ENCODE measurements around the gene AOC1. TPM values are rescaled to one million over a fixed set of nuclear protein-coding genes. Genes with fewer than 3 reads are reported as not detected.

AOC1 gene
- total RNA-seq, 1 donor from 2014 or later = 0.64 TPM

DNA sequence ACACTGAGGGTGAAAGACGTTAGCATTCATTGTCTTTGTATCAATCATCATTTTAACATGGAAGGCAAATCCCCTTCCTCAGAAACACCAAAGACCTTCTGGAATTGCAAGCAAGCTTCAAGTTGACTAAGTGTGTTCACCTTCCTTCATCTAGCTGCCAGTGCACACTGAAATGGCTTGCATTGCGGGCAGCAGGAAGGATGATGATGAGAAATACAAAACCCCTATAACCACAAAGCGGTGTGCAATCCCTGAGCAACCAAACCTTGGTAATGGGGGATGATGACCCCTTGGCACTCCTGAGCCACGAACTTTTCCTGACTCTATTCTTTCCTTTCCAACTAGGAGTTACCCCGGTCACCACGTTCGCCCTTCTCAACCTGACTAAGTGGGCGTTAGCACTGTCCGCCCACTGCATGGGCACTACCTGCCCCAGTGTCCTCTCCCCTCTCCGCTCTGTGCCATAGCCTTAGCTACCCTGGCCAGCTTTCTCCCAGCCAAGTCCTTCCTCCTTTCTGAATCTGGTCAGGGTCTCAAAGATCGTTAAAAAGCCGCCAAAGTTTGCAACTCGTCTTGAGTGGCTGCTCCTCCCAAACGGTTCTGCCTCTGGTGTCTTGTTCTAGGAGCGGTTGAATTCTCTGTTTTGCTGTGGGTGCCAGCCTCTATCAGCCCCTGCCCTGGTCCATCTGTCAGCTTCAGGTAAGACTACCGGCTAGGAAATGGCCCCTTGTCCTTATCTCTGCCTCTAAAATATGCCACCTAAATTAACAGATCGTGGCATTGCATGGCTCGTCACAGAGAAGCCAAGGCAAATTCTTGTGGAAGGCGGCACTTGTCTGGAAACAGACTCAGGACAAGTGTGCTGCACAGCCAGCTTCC lies 586 bp upstream of the AOC1 start:
- intact Hi-C loops (cut with DNase I) = no loop called here
- no peak for DNase-seq

DNA sequence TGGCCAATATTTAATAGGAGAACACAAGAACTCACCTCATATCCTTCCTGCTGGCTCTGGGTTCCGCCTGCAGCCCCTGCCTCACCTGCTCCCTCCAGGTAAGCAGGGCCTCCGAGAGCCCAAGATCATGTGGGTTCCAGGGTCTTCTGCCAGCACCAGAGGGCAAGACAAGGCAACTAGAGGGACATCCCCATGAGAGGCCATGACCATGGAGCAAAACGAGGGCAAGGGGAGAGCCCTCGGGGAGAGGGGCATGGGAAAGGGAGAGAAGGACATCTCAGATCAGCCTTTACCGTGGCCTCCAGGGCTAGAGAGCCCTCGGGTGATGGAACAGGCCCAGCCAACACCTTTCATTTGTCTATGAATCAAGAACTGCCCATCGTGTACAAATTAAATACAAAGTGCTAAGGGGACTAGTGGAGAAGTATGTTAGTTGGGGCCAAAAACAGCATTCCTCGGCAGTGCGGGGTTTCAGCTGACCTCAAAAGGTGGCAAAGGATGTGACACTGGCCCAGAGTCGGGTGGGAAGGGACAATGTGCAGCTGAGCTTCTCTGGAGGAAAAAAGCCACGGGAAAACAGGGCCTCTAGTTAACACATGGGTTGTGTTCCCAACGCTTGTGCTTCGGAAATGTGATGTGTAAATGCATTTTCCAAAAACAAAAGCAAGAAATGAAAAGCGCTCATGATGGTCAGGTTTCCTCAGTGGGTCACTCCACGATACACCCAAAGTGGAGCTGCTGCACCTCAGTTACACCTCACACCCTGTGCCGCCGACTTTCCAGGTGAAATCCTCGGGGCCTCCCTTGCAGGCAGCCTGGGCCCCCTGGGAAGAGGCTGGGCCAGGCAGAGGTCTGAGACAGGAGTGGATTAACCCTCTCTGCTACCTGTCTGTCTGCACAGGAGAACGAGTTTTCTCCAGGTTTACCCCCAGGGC lies 2.0 kb downstream of the AOC1 start:
- no peaks in the 10 kb centered on the region for H3K9me3 ChIP-seq
- no peaks in the 10 kb centered on the region for H3K36me3 ChIP-seq
- H3K27me3 ChIP-seq = peaks cover 17% of the 10 kb centered on the region
- H3K4me1 ChIP-seq = no peaks in the 10 kb centered on the region
- TF ChIP-seq, protein P1, sequence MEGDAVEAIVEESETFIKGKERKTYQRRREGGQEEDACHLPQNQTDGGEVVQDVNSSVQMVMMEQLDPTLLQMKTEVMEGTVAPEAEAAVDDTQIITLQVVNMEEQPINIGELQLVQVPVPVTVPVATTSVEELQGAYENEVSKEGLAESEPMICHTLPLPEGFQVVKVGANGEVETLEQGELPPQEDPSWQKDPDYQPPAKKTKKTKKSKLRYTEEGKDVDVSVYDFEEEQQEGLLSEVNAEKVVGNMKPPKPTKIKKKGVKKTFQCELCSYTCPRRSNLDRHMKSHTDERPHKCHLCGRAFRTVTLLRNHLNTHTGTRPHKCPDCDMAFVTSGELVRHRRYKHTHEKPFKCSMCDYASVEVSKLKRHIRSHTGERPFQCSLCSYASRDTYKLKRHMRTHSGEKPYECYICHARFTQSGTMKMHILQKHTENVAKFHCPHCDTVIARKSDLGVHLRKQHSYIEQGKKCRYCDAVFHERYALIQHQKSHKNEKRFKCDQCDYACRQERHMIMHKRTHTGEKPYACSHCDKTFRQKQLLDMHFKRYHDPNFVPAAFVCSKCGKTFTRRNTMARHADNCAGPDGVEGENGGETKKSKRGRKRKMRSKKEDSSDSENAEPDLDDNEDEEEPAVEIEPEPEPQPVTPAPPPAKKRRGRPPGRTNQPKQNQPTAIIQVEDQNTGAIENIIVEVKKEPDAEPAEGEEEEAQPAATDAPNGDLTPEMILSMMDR (IDR thresholded peaks at IDR 0.05) = no peak
- intact Hi-C loops (cut with DNase I) = no loop called here
- H3K4me3 ChIP-seq = no peak overlapping the region
- DNase-seq (no peak), ATAC-seq (no peak)
- H3K27ac ChIP-seq = no peak overlapping the region

More for the DNA sequence above, 586 bp upstream of the AOC1 start:
- no peak overlapping the region for H3K4me3 ChIP-seq
- no peaks in the 10 kb centered on the region for H3K4me1 ChIP-seq
- no peaks in the 10 kb centered on the region for H3K36me3 ChIP-seq
- ATAC-seq = no peak
- no peak overlapping the region for H3K27ac ChIP-seq
- H3K27me3 ChIP-seq = peaks cover 17% of the 10 kb centered on the region
- H3K9me3 ChIP-seq = no peaks in the 10 kb centered on the region
- TF ChIP-seq, protein P1 (IDR thresholded peaks at IDR 0.05) = no peak

DNA sequence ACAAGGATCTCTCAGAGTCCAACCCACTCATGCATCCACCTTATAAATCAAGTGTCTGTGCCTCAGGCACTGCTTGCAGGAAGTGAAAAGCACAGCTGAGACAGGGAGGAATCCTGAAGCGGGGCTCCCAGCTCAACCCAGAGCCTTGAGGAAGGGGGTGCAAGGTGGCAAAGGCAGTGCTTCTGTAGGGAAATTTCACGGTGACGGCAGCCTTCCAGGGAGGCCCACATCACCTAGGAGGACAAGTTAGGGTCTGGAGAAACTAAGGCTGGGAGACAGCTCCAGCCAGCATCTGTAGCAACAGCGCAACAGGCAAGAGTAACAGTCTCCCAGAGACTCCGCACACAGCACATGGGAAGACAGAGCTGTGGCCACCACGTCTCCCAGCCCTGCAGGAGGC lies 2.7 kb downstream of the AOC1 start:
- Histone ChIP-seq H3K36me3 (no peaks in the 10 kb centered on the region), H3K27me3 (peaks cover 17% of the 10 kb centered on the region), H3K4me1 (no peaks in the 10 kb centered on the region), H3K9me3 (no peaks in the 10 kb centered on the region), H3K27ac (no peak overlapping the region), H3K4me3 (no peak overlapping the region)
- TF ChIP-seq, protein P1 (IDR thresholded peaks at IDR 0.05) = no peak
- ATAC-seq (no peak), DNase-seq (peak; percentile 7)
- intact Hi-C loops (cut with DNase I) = no loop called here

DNA sequence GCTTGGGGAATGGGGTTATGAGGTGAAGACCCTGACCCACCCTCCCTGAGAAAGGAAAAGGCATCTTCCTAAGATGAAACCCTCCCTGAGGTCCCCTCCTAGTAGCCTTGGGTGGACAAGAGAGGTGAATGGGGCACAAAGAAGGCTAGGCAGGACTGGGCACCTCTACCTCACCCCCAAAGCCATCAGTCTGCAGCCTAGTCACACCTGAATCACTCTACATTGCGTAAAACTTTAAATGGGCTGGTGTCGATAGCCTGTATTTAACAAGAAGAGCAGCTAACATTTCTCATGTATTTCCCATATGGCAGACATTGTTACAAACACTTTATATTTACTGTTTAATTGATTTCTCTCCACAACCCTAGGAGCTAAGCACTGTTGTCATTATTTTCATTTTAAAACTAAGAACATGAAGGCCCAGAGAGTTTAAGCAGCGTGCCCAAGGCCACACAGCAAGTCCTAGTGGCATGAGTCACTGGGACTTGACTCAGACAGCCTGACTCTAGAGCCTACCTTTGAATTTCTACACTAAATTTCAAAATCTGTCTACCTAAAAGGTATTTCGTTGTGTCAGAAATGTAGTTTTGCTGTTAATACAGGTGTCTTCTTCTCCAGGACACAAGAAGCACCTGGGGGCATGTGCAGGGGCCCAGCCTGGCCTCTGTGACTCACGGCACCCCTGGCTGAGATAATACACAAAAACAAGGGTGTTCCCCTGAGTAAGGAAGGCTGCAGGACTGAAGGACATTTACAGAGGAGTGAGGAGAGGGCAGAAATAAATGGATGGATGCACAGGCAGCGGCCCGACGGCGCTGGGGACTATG lies 3.4 kb downstream of the AOC1 start:
- H3K27ac ChIP-seq = no peak overlapping the region
- no peak for ATAC-seq
- peaks cover 13% of the 10 kb centered on the region for H3K27me3 ChIP-seq
- TF ChIP-seq, protein P1 (IDR thresholded peaks at IDR 0.05) = no peak
- H3K4me3 ChIP-seq = no peak overlapping the region
- H3K4me1 ChIP-seq = no peaks in the 10 kb centered on the region
- DNase-seq = no peak
- H3K9me3 ChIP-seq = no peaks in the 10 kb centered on the region
- intact Hi-C loops (cut with DNase I) = no loop called here
- H3K36me3 ChIP-seq = no peaks in the 10 kb centered on the region

All from upper lobe of right lung (tissue), 1 donor.